GM11168 (cell line): Measurements from ENCODE around the gene RAB26.
"Not testable (repeated sequence)": the region's sequence is repeated elsewhere in the genome, so short reads cannot be mapped to it uniquely, and the experiment has no call there.

Experiments
- in situ Hi-C: fragments of 300-500 bp; cut with MboI; formaldehyde crosslinking; loops from one replicate; pipeline ENCODE4 v1.12.0; 2022; ENCODE audit warnings: low sequenced_read_pairs; ENCODE audit not compliant: unreplicated experiment

The RAB26 gene, protein sequence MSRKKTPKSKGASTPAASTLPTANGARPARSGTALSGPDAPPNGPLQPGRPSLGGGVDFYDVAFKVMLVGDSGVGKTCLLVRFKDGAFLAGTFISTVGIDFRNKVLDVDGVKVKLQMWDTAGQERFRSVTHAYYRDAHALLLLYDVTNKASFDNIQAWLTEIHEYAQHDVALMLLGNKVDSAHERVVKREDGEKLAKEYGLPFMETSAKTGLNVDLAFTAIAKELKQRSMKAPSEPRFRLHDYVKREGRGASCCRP

DNA sequence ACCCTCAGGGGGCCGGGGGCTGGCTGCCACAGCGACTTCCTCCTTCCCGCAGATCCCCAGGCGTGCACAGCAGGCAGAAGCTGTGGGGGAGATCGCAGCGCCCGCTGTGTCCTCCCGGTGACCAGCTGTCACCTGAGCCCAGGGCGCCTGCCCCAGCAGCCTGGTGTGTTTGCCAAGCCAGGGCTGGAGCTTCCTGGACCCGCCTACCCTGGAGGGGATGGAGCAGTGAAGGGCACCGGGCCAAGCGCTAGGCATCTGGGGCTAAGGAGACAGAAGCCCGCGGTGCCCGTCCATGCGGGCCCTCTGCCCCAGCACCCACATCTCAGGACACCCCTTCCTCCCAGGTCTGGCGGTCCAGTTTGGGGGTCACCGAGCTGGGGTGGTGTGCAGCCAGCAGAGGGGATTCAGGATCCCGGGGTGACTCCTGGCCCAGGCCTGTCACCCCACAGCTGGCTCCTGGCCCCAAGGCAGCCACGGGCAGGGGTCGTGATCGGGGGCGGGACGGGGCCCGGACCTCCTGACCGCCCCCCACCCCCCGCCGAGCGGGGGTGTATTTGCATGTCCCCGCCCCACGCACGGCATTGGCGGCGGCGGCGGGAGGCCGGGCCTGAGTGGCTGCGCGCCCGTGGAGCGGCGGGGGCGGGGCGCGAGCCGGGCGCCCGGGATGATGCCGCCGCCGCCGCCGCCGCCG is at the start of gene RAB26:
Gene RAB26, plus strand, starts transcription at position 645 of the 691 bp plus-strand sequence. CDS start 159 bp downstream, outside the sequence.
- in situ Hi-C loops = loop anchor here (10.0 kb wide), 1 partner anchor 133 kb away; the partner anchor contains the start of gene NPW

DNA sequence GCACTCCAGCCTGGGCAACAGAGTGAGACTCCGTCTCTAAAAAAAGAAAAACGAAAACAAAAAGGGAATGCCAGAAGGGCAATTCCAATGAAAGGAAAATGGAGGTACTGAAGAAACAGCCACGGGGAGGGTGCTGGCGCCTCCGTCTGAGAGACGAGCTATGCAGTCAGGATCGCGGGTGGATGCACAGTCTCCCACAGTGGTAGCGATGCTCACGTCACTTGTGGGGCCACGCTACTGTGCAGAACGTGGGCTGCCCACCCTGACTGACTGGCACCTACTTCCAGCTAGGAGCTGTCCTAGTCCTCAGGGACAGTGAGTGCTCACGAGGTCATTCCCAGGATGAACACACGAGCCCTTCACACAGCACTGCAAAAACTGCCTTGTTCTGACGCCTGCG is 46.8 kb upstream of the RAB26 start:
- in situ Hi-C loops = not testable (repeated sequence)

DNA sequence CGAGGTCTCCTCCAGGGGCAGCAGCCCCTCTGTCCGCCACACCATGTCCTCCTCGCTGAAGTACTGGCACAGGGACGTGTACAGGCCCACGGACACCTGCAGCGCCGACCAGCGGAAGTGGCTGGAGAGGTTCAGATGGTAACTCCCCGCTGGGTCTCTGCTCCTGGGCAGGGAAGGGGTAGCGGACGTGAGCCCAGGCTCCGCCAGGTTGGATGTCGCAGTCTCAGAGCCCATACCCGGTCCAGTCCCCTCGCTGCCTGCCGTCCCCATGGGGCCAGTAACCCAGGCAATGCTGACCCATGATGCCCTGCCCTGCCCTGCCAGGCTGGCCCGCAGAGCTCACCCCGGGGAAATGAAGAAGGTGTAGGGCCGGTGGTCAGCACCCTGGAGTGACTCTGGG is 46.0 kb upstream of the RAB26 start:
- in situ Hi-C loops = no loop called here

DNA sequence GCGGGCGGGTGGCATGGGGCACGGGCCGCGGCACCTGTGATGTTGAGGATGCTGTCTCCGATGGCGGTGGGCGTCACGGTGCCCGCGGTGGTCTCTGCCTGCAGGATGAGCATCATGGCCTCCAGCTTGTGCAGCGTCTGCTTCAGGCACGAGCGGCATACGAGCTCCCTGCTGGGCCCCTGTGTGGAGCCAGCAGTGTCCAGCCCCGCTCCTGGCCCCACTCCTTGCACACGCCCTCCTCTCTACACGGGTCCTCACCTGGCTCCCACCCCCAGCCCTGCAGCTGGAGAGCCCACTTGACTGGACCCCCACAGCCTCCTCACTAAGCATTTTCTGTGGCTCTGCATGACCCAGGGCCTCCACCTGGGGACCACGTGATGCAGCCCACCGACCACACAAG is 44.0 kb upstream of the RAB26 start:
- in situ Hi-C loops = not testable (repeated sequence)

DNA sequence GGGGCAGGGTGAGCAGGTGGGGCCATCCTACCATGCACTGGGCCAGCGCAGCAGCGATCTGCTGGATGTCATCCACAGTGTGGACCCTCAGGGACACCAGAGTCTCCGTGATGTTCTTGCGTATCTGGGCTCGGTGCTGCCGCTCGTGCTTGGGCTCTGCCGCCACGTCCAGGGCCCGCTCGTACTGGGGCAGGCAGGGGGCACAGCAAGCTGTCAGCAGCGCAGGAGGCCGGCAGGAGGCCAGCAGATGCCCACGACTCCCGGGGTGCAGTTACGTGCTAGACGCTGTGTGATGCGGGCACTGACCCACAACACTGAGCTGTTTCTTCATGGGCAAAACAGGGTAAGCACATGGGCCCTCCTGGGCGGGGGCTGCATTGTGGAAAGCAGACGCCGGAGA is 43.1 kb upstream of the RAB26 start:
- in situ Hi-C loops = not testable (repeated sequence)

DNA sequence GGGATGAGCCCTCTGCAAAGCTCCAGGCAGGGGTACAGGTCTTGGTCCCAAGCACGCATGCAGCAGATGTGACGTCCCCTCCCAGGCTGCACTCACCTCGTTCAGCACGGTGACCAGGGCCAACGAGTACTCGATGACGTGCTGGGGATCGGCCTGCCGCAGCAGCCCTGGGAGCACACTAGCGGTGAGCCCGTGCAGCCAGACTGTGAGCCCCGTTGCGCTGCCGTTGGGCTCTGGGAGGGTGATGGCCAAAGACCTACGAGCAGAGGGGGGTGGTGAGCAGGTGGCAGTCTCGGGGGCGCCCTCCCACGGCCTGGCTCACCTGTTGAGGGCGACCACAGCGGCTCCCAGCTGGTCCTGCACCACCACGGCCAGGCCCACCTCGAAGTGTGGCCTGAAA is 42.7 kb upstream of the RAB26 start:
- in situ Hi-C loops = not testable (repeated sequence)

DNA sequence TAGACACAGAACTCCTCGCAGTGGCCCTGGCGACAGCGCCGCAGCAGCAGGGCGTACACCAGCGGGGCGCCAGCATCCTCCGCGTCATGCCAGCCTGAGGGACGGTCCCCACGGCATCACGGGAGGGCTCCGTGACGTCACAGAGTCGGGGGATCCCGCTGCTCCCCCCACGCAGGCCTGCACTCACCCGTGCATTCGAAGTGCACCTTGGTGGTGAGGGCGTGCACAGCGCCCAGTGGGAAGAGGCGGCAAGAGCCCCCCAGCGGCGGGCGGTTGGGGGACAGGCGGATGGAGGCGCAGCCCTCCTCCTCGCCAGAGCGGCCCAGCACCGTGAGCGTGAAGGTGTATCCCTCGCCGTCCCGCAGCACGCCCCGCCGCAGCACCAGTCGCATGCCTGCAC is 42.2 kb upstream of the RAB26 start:
- in situ Hi-C loops = not testable (repeated sequence)

DNA sequence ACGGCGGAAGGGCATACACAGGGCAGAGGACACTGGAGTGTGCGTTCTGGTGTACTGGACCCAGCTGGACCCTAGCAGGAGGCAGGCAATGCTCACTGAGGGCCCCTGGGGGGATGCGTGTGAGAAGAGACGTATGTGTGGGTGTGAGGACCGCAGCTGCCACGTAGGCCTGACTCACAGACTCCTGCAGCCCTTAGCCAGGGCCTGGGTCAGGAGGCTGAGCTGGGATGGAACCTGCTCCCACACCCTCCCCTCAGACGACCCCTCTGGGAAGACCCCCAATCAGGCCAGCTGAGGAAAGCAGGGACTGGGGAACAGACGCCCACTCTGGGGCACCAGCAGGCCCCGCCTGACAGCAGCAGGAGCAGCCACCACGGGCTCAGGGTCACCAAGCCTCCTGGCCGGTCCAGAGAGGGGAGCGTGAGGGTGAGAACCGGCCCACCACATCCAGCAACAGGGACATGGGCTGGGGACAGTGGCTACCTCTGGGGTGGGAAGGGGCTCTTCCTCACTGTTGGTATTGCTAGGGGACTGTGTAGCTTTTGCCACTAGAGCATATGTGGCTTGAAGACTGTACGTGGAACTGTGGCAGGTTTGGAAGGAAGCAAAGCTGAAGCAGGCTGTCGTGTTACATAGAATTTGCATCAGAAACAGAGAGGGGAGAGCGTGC is 41.2 kb upstream of the RAB26 start:
- in situ Hi-C loops = not testable (repeated sequence)

DNA sequence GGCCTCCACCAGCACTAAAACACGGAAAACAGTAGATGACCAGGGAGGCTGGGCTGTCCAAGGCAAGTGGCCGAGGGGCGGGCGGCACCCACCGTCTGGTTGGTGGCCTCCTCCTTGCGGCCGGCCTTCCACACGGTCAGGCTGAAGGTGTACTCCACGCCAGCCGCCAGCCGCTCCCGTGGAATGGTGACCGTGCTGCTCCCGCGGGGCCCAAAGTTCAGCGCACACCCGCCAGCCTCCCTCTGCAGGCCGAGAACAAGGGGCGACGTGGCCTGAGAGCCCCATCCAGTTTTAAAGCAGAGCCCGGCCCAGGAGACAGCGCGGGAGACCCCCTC is 40.7 kb upstream of the RAB26 start:
- in situ Hi-C loops = not testable (repeated sequence)

DNA sequence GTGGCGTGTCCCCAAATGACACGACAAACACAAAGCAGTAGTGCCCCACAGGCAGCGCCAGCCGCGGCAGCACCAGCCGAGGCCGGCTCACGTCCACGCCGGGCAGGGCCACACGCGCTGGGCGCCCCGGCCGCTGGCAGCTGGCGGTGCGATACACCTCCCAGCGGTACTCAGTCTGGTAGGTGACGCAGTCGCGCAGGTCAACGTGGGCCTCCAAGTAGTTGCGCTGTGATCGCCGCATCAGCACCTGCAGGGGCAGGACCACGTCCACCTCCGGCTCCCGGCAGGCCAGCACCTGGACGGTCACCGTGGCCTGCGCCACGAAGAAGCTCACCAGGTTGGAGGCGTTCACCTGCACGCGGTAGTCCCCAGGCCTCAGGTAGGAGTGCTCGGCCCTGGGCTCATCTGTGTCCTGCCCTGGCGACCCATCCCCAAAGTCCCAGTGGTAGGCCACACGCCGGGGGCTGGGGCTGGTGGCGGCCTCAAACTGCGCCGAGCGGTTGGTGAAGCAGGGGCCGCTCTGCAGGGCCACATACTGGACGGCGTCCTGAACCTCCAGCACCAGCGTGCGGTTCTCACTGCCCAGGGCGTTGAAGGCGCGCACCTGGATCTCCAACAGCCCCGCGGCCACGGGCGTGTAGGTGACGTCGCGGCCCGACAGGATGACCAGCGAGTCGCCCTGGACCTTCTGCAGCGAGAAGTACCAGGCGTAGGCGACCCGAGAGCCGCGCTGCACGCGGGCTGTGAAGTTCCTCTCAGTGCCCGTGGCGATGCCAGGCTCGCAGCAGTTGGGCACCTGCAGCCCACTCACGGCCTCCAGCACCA is 39.8 kb upstream of the RAB26 start:
- in situ Hi-C loops = not testable (repeated sequence)

DNA sequence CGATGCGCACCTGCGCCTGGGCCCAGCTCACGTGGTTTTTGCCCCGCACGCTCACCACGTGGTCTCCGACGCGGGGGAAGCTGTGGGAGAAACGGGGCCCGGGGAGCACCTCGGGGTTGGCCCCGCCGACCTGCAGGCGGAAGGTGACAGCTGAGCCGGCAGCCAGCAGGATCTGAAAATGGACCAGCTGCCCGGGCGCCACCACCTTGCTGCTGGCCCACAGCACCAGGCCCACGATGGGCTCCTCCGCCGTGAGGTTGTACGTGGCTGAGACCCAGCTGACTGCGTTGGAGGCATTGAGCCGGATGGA is 39.2 kb upstream of the RAB26 start:
- in situ Hi-C loops = not testable (repeated sequence)

DNA sequence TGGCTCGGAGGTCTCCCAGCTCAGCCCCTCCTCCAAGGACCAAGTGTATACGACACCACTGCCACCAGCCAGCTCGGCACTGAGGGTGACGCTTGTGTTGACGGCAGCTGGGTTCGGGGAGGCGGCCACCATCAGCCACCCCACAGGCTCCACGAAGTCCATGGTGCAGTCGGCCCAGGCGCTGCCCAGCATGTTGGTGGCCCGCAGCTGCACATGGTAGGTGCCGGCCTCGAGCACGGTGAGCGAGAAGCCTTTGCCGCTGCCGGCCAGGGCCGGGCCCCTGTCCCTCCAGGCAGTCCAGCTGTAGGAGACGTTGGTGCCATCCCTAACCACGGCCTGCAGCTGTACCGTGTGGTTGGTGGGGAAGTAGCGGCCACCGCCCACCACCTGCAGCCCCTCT is 38.6 kb upstream of the RAB26 start:
- in situ Hi-C loops = not testable (repeated sequence)

DNA sequence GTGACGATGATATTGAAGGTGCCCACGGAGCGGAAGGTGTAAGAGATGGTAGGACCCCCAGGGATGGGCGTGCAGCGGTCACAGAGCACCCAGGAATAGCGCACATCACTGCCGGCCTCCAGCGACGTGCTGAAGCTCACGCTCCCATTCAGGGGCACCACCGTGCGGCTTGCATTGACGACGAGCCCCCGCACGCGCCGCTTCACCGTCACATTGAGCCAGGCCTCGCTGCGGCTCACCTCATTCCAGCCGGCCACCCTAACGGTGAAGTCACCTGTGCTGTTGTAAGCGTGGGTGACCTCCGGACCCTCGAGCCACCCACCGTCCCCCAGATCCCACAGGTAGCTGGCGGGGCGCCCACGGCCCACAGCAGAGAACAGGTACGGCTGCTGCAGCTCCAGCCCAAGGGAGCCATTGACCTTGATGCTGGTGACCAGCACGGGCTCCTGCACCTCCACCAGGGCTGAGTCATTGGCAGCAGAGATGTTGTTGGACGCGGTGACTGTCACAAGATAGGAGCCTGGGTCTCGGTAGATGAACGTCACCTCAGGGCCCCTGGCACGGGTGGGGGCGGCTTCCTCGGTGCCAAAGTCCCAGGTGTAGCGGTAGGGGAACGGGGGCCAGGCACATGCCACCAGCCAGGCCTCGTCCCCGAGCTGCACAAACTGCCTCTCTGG is 38.0 kb upstream of the RAB26 start:
- in situ Hi-C loops = not testable (repeated sequence)

DNA sequence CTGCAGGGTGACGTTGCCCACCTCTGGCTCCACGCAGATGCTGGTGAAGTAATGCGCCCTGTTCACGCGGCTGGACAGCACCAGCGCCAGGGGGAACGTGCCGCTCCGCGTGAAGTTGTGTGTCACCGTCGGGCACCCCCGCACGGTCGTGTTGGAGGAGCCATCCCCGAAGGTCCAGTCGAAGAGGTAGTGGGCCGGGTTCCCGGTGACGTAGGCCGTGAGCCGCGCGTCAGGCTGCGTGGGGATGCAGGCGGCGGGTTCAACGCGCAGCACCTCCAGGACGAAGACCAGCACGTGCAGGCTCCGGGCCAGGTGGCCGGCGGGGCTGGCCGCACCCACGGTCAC is 37.4 kb upstream of the RAB26 start:
- in situ Hi-C loops = not testable (repeated sequence)

DNA sequence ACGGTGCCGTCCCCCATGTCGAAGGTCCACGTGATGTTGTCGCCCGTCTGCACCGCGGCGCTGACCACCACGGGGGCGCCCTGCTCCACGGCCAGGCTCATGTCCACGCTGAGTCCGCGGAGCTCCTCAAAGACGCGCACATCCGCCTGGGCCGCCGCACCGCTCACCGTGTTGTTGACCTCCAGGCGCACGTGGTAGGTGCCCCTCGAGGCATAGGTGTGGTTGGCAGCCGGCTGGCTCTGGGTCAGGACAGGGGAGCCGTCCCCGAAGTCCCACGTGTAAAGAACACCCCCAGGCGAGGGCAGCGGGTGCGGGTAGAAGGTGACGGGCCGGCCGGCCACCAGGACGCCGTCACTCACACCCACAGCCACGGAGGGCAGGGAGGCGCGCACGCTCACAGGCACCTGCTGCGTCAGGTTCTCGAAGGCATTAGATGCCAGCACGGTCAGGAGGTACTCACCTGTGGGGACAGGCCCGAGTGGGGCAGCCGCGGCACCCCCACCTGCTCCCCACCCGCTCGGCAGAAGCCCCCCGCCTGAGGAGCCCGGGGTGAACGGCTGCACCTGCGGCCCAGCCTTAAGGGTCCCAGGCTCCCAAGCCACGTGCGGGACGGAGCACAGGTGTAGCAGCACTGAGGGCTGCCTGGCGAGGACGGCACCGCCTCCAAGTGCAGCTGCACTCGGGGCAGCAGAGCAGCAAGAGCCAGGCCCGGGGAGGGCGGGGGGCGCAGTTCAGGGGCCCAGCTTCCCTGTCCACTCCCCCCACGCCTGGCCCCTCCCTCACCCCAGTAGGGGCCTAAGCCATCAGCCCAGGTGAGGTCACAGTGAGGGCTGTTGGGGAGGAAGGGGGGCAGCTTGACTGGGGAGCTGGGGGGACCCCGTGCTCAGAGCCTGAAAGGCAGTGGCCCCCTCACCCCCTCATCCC is 36.8 kb upstream of the RAB26 start:
- in situ Hi-C loops = not testable (repeated sequence)

DNA sequence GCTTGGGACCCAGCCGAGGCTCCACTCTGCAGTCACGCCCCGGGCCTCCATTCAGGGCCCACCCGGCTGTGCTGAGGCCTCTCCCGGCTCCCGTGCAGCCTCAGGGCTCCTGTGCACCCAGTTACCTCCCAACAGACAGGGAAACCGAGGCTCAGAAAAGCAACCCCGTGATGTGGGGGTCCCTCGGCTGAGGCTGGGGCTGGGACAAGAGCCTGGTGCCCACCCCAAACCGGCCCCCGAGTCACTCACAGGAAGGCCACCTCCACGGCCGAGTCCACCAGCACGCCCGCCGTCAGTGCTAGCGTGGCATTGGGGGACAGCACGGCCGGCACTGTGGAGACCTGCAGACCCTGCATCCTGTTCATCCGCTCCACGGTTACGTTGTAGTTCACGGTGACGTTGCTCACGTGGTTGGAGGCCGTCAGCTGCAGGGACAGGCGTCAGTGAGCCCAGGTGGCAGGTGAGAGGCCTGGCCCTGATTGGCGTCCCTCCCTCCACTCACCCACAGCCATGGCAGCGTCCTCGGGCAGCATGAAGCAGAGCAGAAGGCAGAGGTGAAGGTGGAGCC is 35.8 kb upstream of the RAB26 start:
- in situ Hi-C loops = not testable (repeated sequence)

DNA sequence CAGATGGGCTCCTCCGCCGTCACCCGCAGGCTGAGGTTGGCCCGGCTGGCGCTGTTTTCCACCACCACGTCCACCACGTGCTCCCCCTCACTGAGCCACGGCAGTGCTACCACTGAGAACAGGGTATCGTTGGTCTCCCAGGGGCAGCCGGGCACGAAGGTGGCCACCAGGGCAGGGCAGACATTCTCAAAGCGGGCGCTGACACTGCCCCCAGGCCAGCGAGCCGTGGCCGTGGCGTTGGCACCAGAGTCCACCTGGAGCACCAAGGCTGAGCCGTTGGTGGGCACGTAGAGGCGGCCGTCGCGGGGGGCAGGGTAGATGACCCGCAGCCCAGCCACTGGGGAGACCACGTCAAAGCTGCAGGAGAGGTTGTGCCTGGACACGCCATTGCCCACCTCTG is 34.2 kb upstream of the RAB26 start:
- in situ Hi-C loops = not testable (repeated sequence)

DNA sequence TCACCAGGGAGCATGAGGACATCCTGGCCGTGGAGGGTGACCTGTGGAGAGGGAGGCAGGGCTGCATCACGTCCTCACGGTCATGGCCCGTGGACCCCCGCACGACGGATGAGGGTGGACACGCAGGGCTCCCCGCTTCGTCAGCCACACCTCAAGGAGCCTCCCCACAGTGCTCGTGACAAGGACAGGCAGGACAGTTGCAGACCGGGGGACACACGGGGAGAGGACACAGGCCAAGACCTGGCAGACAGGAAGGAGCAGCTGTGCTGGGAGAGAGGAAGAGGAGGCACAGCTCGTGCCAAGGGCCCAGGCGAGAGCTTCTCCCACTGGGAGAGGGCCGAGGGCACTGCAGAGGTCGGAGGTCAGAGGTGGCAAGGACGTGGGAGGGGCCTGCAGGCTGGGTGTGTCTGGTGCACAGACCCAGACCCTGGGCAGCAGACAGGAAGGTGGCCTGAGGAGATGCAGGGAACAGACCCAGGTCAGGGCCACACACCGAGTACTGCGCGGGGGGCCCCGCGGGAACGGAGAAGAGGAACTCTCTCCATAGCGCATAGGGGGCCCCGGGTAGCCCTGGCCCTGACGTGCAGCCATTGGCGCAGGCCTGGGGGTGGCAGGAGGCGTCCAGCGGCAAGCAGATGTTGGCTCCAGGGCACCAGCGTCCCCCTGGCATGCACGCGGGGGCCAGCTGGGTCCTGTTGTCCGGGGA is 33.4 kb upstream of the RAB26 start:
- in situ Hi-C loops = not testable (repeated sequence)
